ENCODE results near the gene WDR33.

DNA sequence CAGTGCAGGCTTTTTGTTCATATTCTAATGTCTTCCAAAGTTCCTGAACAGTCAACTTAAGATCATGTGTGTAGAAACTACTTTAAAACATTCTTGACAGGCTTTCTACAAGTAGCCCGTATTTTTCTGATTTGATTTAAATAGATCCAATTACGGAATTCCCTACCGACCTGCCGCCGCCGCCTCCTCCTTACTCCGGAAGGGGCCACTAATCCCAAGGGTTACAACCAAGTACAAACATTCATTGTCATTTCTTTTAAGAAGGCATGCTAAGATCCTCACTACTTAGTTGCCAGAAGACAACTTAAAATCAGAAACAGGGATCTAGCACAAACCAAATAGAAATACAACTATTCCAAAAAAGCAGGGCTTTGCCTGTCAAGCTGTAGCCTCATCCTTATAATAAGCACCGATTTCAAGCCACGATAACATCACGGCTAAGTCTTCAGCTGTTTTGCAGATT, 784 bp downstream of the WDR33 start:
- TF ChIP-seq CTCF (IDR thresholded peaks at IDR 0.05; ENCODE audit: borderline replicate concordance, extremely low read depth, low read length, poor library complexity, severe bottlenecking) (no peak), EZH2 (IDR thresholded peaks at IDR 0.05; ENCODE audit: borderline replicate concordance, low read depth, low read length, severe bottlenecking) (no peak)

All from DND-41 (cell line).